ENCODE measurements around the gene ARHGDIG.

ARHGDIG gene

GRCh38 chr16:297832-298231, 17.4 kb downstream of the ARHGDIG start:
- DNase-seq (ENCODE audit: low spot score) = no peak

DNA sequence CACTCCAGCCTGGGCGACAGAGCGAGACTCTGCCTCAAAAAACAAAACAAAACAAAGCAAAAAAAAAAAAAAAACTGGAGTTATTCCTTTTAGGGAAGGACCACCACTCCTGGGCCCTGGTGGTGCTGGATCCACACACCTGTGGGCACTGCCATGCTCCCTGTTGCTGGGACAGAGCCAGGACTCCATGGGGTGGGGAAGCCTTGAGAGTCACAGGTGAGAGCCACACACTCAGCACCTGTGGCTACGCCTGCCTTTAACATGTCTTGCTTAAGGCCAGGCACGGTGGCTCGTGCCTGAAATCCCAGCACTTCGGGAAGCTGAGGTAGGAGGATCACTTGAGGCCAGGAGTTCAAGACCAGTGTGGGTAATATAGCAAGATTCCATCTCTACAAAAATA, 20.8 kb downstream of the ARHGDIG start:
- DNase-seq (ENCODE audit: low spot score) = no peak

DNA sequence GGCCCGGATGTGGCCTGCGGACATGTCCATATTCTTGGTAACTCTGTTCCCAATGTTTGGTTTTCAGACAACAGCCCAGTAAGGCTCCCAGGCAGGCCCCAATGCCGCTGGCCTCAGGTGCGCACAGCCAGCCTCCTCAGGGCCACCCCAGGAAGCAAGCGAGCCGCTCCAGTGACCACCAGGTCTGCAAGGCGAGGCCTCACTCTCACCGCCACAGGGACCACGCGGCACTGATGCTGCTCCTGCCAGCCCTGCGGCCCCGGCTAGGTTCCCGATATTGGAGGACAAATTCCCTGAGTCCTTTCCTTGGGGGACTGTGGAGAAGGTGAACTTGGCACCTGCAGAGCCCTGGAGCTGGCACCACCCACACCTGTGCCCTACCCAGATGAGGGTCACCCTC, 21.6 kb downstream of the ARHGDIG start:
- DNase-seq (ENCODE audit: low spot score) = no peak

DNA sequence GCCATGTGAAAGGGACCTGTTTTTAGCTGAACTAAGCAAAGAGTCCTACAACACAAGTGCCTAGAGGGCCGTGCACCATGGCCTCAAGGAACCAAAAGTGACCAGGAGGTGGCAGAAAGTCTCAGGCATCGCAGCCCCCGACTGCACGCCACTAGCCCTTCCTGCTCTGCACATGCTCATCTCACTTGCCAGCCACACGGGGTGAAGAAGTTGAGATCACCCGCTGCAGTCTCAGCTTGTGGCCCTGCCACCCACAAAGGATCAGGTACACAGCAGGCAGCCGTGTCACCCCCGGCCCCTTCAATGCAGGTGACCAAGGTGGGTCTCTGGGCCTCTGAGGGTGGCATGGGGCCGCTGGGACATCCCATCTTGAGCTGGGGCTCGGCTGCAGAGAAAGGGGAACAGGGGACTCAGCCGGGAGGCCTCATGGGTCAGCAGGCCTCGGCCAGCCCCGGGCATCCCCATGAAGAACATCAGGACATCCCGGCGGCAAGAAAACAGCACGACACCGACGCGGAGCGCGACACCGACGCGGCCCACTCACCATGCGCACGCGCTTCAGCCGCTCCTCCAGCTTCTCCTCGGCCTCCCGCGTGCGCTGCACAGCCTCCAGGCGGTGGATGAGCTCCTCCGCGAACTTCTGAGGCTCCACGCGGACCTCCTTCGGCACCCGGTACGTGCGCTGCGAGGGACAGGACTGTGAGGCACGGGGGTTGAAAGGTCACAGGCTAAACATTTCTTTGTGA, 23.5 kb downstream of the ARHGDIG start:
- no peak for DNase-seq (ENCODE audit: low spot score)

- DNase-seq (ENCODE audit: low spot score) = no peak
Measured at GRCh38 chr16:305916-306626, 25.7 kb downstream of the ARHGDIG start.

DNA sequence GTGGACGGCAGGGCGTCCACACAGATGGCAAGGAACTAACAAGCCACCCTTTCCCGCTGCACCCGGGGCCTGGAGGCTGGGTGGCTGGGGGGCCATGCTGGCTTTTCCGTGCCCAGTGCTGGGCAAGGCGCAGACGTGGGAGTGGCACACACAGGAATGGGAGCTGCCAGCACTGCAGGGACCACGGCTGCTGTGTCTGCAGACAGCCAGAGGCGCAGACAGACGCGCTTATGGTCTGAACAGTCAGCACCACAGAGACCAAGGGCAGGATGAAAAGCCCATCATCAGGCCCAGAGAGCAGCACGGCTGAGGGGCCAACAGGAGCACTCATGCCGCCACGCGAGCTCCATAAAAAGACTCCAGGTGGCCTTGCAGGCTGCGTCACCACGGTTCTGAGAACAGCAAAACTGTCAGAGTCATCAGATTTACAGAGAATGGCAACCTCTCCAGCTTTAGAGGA, 26.6 kb downstream of the ARHGDIG start:
- no peak for DNase-seq (ENCODE audit: low spot score)

DNA sequence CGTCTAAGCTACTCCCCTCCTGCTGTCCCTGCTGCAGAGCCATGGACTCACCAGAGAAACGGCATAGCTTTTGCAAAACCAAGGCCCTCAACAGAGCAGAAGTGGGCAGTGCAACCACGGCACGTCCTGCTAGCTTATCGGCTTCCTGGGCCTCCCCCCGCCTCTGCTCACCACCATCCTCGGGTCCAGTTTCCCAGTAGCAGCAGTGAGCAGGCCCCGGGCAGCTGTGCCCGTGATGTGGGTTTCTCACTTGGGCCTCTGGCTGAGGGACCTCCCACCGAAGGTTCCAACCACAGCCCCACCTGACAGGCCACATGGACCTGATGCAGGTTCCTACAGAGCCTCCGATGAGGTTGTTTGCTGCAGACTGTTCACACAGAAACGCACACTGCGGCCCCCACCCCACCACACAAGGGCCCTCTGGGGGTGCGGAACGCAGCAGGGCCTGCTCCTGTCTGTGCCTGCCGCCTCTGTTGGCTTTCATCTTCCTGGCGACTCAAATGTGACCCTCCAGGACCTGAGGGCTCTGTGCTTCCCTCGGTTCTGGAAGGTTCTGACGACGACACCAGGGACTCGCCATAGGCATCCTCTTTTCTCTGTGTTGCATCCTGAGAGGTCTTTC, 27.4 kb downstream of the ARHGDIG start:
- DNase-seq (ENCODE audit: low spot score) = no peak

- no peak for DNase-seq (ENCODE audit: low spot score)
Measured at GRCh38 chr16:309476-309875, 29.1 kb downstream of the ARHGDIG start.

DNA sequence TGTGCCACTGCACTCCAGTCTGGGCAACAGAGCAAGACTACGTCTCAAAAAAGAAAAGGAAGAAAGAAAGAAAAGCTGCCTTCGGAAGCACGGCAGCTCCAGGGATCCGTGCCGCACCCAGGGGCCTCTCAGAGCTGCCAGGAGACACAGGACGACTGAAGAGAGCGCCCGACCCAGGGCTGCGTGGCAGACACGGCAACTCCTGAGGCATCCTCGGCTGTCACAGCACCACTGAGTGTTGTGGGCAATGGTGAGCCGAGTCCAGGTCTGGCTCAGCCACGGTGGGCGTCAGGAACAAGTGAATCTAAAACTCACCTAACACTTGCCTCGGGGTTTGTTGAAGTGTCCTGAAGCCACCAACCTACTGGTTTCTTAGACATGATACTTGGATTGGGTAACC, 31.3 kb downstream of the ARHGDIG start:
- DNase-seq (ENCODE audit: low spot score) = no peak

- DNase-seq (ENCODE audit: low spot score) = no peak
Measured at GRCh38 chr16:314351-314750, 34.0 kb downstream of the ARHGDIG start.

- DNase-seq (ENCODE audit: low spot score) = no peak
Measured at GRCh38 chr16:314795-315299, 34.5 kb downstream of the ARHGDIG start.

DNA sequence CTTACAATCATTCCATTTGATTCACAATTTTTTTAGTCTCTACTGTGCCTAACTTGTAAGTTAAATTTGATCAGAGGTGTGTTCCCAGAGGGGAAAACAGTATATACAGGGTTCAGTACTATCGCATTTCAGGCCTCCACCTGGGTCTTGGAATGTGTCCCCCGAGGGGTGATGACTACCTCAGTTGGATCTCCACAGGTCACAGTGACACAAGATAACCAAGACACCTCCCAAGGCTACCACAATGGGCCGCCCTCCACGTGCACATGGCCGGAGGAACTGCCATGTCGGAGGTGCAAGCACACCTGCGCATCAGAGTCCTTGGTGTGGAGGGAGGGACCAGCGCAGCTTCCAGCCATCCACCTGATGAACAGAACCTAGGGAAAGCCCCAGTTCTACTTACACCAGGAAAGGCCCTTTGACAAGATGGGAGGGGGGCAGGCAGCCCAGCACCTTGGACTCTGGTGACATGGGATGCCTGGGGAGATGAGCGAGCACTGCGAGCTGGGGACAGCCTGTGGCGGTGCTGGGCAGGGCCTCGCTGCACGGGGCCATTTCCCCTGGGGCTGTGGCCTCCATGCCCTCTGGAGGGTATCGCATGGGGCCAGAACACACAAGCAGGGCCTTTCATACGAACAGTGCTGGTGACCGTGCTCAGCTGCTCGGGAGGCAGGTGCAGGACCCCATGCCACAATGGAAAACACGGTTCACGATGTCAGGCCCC, 36.5 kb downstream of the ARHGDIG start:
- no peak for DNase-seq (ENCODE audit: low spot score)

DNA sequence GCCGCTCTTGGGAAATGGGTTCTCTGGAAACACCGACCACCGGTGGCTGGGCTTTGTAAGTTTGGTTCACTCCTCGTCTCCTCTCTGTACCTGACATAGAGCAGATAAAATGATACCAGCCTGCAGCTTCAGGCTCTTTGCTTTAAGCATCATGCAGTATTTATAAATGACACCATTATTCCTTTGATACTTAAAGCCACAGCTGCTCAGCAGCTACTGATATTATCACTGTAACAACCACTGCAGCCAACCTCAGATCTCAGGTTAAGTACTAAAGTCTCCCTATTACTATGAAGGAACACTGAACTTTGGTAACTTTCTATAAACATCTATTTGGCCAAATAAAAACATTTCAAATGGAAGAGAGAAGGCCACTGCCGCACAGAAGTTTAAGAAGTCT, 37.2 kb downstream of the ARHGDIG start:
- DNase-seq (ENCODE audit: low spot score) = no peak

DNA sequence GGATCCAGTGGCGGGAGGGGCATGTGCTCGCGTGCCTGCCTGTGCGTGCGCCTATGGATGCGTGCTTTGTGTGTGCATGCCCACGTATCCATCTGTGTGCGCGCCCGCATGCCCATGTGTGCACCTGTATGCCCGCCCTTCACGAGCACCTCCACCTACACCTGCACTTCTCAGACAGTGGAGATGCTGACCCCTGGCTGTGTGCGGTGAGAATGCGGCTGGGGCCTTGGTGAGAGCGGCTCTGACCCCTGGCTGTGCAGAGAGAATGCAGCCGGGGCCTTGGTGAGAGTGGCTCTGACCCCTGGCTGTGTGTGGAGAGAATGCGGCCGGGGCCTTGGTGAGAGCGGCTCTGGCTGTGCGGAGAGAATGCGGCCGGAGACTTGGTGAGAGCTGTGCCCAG, 38.2 kb downstream of the ARHGDIG start:
- DNase-seq (ENCODE audit: low spot score) = no peak

DNA sequence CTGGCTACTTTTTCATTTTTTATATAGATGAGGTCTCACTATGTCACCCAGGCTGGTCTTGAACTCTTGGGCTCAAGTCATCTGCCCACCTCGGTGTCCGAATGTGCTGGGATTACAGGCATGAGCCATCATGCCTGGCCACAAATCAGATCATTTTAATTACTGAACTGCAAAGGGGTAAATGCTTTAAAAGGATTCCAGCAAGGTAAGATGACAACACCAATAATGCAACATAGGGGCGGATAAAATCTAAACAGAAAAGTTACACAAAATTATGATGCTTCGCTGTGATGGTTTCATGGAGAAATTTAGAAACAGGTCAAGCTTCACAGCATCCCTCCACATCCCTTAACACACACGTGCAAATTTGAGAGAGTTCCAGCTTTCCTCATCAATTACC, 39.8 kb downstream of the ARHGDIG start:
- DNase-seq (ENCODE audit: low spot score) = no peak

DNA sequence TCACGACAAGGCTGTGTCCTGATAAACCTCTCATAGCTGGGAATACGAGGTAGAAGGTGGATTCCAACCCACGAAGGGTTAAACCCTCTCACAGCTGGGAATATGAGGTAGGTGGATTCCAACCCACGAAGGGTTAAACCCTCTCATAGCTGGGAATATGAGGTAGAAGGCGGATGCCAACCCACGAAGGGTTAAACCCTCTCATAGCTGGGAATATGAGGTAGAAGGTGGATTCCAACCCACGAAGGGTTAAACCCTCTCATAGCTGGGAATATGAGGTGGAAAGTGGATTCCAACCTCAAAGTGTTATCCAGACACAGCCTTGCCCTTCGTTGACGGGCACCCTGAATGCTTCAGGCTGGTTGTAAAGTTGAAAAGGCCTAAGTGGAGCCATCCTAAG, 41.1 kb downstream of the ARHGDIG start:
- DNase-seq (ENCODE audit: low spot score) = no peak

GRCh38 chr16:322476-323143, 42.2 kb downstream of the ARHGDIG start:
- no peak for DNase-seq (ENCODE audit: low spot score)

- DNase-seq (ENCODE audit: low spot score) = no peak
Measured at GRCh38 chr16:324201-324450, 43.7 kb downstream of the ARHGDIG start.

GRCh38 chr16:324451-325334, 44.3 kb downstream of the ARHGDIG start:
- no peak for DNase-seq (ENCODE audit: low spot score)

GRCh38 chr16:325375-326145, 45.2 kb downstream of the ARHGDIG start:
- no peak for DNase-seq (ENCODE audit: low spot score)

Measured in pons (tissue), 1 donor.